Measurements from ENCODE around the gene UBN1.

- TF ChIP-seq CTCF (optimal IDR thresholded peaks at IDR 0.05 in 1 of 3, IDR thresholded peaks at IDR 0.05 in 1 of 3, conservative IDR thresholded peaks at IDR 0.05 in 1 of 3; ENCODE audit: extremely low read depth in 1 of 3, insufficient read depth in 2 of 3, low read length in 3 of 3), result no peak
- TF ChIP-seq EZH2 (IDR thresholded peaks at IDR 0.05; ENCODE audit: low read length), result no peak
Observed at GRCh38 chr16:4888428-4889135, 41.3 kb downstream of the UBN1 start.
